H1 (cell line): ENCODE data around the gene PDE3A. TPM values are rescaled to one million over a fixed set of nuclear protein-coding genes. Genes with fewer than 3 reads are reported as not detected.

ENCODE experiments used
- POLR2A ChIP-seq, 2 experiments: IDR thresholded peaks; 1 replicate in 1 of 2; 2 replicates in 1 of 2; pipeline ENCODE4 v1.6.1; 2011; ENCODE audit warnings: low read depth in 2 of 2, low read length in 2 of 2, mild to moderate bottlenecking in 2 of 2; ENCODE audit errors: control extremely low read depth in 1 of 2
- polyA plus RNA-seq, 7 experiments: library from polyadenylated mRNA; depleted of rRNA in 3 of 7; stranded (reverse) in 5 of 7; unstranded in 2 of 7; fragments of >200 nt in 5 of 7; fragments of 200-250 nt in 2 of 7; gene quantifications; 1 replicate in 5 of 7; 2 replicates in 1 of 7; 4 replicates in 1 of 7; pipeline versions ENCODE4 v1.2.1 to v1.2.3, GENCODE V29; 2011 to 2013; ENCODE audit warnings: missing spikeins in 2 of 7, mixed read lengths in 2 of 7
- total RNA-seq: library from RNA; stranded (reverse); fragmentation: NEBNext Ultra II Directional; extraction: Animal tissue kit (Norgen Biotek cat#: 25700); gene quantifications from 2 replicates; pipeline ENCODE4 v1.2.1, GENCODE V29; 2021
- TF ChIP-seq, protein P1 (sequence below): IDR thresholded peaks from 2 replicates; pipeline ENCODE4 v1.6.1; 2012; ENCODE audit warnings: low read length, inconsistent platforms

The PDE3A gene
- total and polyA plus RNA-seq, 2 of the 8 experiments (the other 6 are each of a cell fraction or from before 2014, with no cell fraction given) = 1.4 to 3.4 TPM

- TF ChIP-seq, protein P1, sequence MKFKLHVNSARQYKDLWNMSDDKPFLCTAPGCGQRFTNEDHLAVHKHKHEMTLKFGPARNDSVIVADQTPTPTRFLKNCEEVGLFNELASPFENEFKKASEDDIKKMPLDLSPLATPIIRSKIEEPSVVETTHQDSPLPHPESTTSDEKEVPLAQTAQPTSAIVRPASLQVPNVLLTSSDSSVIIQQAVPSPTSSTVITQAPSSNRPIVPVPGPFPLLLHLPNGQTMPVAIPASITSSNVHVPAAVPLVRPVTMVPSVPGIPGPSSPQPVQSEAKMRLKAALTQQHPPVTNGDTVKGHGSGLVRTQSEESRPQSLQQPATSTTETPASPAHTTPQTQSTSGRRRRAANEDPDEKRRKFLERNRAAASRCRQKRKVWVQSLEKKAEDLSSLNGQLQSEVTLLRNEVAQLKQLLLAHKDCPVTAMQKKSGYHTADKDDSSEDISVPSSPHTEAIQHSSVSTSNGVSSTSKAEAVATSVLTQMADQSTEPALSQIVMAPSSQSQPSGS = no peak
- no peak for TF ChIP-seq POLR2A (IDR thresholded peaks at IDR 0.05; ENCODE audit: control extremely low read depth in 1 of 2, low read depth in 2 of 2, low read length in 2 of 2)
These were observed 186.7 kb downstream of the PDE3A start (continued) for GRCh38 chr12:20555015-20555414.
